Dermis microvascular lymphatic vessel endothelial cell (primary cell): ENCODE data around the gene C1QTNF1. TPM values are rescaled to one million over a fixed set of nuclear protein-coding genes. Genes with fewer than 3 reads are reported as not detected.

ENCODE experiments used
- DNase-seq, 2 donors: peaks; one replicate each; pipeline versions ENCODE4 v3.0.0 to v3.0.0-alpha.2; 2010; ENCODE audit warnings: low read depth in 2 of 2
- total RNA-seq: library from RNA; depleted of rRNA; stranded (reverse); fragments of >200 nt; gene quantifications from 2 replicates; pipeline ENCODE4 v1.2.1, GENCODE V29; 2014

Gene C1QTNF1
- total RNA-seq, 1 donor from 2014 or later, result 10.7 TPM

GRCh38 chr17:79039171-79039570 is 15.2 kb downstream of the C1QTNF1 start:
- DNase-seq, result no peak

GRCh38 chr17:79039886-79040285 is 15.9 kb downstream of the C1QTNF1 start:
- no peak for DNase-seq

GRCh38 chr17:79041041-79041570 is 17.1 kb downstream of the C1QTNF1 start:
- no peak for DNase-seq

GRCh38 chr17:79041723-79042420 is 17.9 kb downstream of the C1QTNF1 start:
- DNase-seq, result no peak

GRCh38 chr17:79042421-79043190 is 18.6 kb downstream of the C1QTNF1 start:
- peak in 1 of 2 donors; percentile 65 for DNase-seq

GRCh38 chr17:79043191-79043930 is 19.4 kb downstream of the C1QTNF1 start:
- no peak for DNase-seq

- no peak for DNase-seq
Observed at GRCh38 chr17:79043931-79044320, 20.0 kb downstream of the C1QTNF1 start.

- no peak for DNase-seq
Observed at GRCh38 chr17:79044462-79044861, 20.5 kb downstream of the C1QTNF1 start.

GRCh38 chr17:79045001-79045729 is 21.2 kb downstream of the C1QTNF1 start:
- DNase-seq, result no peak

GRCh38 chr17:79045842-79046196 is 21.9 kb downstream of the C1QTNF1 start:
- peak; percentile 47 to 74 for DNase-seq

GRCh38 chr17:79046197-79046915 is 22.4 kb downstream of the C1QTNF1 start:
- DNase-seq, result no peak

GRCh38 chr17:79046916-79047280 is 22.9 kb downstream of the C1QTNF1 start:
- DNase-seq, result no peak

- no peak for DNase-seq
Observed at GRCh38 chr17:79047291-79047920, 23.4 kb downstream of the C1QTNF1 start.

GRCh38 chr17:79047923-79048825 is 24.2 kb downstream of the C1QTNF1 start:
- DNase-seq, result no peak

- no peak for DNase-seq
Observed at GRCh38 chr17:79048826-79049755, 25.1 kb downstream of the C1QTNF1 start.

- no peak for DNase-seq
Observed at GRCh38 chr17:79049821-79050220, 25.9 kb downstream of the C1QTNF1 start.

- no peak for DNase-seq
Observed at GRCh38 chr17:79050551-79050950, 26.6 kb downstream of the C1QTNF1 start.

GRCh38 chr17:79051306-79051705 is 27.3 kb downstream of the C1QTNF1 start:
- DNase-seq, result no peak
